GM08714 (cell line): ENCODE results near the gene CHIC2.

ENCODE experiments used
- H3K4me3 ChIP-seq: fragments of 200-500 bp; sonication (Bioruptor generic); 2 replicates; pipeline ENCODE4 v1.5.1; 2014; ENCODE audit warnings: mild to moderate bottlenecking, low read length, inconsistent platforms
- ZNF274 ChIP-seq: IDR thresholded peaks from 2 replicates; pipeline ENCODE4 v1.6.1; 2012; ENCODE audit warnings: mild to moderate bottlenecking, low read depth, low read length

CHIC2 gene

GRCh38 chr4:54017308-54017707 is 47.1 kb downstream of the CHIC2 start:
- TF ChIP-seq ZNF274, result no peak
- no peak overlapping the region for H3K4me3 ChIP-seq

DNA sequence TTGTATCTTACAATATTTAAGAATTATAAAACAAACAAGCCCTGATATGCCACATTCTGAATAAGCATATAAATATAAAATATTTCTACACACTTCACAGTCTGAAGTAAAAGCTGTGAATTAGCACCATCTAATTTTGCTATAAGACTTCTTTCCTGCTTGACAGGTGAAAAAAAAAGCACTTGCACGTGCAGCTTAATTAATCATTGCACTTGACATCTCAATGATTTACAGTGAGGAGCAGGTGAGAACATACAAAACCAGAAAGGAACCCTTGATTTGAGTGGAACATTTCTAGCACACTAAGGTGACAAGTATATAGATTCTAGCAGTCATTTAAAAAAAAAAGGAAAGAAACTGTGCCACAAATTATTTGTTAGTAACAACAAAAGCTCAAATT is 47.9 kb downstream of the CHIC2 start:
- TF ChIP-seq ZNF274, result no peak
- no peak overlapping the region for H3K4me3 ChIP-seq

- H3K4me3 ChIP-seq, result no peak overlapping the region
- no peak for TF ChIP-seq ZNF274
Measured at GRCh38 chr4:54015423-54016030, 48.9 kb downstream of the CHIC2 start.

DNA sequence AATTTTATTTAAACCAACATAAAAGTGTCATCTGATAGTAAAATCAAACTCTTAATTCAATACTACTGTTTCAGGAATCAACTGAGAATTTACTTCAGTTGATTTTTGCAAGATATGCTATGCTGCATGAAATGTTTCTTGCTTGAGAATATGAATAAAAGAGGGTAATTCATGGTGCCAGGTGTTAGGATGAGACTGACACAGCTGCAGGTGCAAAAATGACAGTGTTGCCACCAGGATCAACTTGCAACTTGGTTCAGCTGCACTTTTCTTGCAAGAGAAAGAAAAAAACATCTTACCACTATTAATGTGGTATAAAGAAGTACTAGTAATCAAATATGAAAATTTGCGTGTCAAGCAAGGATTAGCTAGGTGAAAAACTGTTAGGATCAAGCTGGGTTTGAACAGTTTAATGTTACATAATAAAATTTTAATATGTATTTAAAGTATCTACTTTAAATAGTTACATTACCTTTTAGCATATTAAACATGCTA is 49.7 kb downstream of the CHIC2 start:
- TF ChIP-seq ZNF274, result no peak
- no peak overlapping the region for H3K4me3 ChIP-seq

- H3K4me3 ChIP-seq, result no peak overlapping the region
- no peak for TF ChIP-seq ZNF274
Measured at GRCh38 chr4:54011201-54011600, 53.2 kb downstream of the CHIC2 start.

DNA sequence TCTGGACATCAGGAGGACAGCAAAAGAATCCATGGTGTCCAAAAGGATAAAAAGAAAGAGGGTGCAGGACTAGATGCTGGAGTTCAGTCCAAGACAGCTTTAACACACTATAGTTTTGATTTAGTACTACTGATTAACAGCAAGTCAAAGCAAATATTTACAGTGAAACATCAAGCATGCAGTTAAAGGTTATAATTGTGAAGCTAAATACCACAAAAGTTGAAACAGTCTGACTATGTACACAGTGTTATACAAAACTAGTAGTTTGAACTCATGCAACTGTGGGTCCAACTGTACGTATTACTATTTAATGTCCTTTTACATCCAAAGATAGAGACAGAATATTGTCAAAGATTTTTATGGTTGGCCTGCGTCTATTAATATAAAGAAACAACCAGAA is 57.6 kb downstream of the CHIC2 start:
- H3K4me3 ChIP-seq, result no peak overlapping the region
- no peak for TF ChIP-seq ZNF274

- TF ChIP-seq ZNF274, result no peak
- no peak overlapping the region for H3K4me3 ChIP-seq
Measured at GRCh38 chr4:54005475-54005874, 58.9 kb downstream of the CHIC2 start.

DNA sequence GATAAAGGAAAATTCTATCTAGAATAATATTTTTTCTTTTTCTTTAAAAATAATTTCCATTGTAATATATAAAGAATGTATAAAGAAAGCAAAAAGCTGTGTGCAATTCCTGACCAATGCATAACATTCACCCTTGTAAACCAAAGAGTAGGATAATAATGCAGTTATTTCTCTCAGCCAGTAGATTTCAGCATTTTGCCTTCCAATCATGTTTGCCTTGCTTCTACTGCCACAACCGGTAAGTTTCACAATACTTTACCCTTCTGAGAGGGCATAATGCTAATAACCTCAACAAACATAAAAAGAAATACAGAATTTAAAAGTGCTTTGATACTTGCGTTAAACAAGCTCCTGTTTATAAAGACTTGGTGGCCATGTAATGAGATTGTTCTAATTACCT is 59.9 kb downstream of the CHIC2 start:
- H3K4me3 ChIP-seq, result no peak overlapping the region

DNA sequence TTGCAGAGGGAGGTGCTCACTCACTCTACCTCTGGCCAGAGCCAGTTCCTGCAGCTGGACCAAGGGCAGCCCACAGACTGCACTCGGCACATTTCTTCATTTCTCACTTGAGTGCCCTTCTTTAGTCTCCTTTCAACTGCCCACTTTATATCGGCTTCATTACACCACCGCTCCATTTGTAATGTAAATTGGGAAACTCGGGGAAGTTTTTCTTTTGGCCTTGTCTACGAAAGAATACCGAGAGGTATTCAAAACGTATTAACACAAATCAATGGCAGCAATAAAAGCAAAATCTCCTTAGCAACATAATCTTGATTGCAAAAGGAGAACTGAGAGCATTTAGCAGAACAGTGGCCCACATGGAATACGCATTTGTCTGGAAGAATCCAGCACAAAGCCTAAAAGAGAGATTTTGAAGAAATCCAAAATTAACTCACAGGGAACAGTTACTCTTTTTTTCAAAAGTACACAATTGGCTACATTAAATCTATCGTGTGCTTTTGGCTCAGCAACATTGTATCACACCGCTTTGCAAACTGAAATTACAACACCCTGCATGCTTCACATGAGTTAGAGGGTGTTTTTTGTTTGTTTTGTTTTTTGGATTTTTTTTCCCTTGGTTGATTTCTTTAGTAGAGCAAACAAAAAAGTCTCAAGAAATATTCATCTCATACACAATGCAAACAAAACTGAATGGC is 62.6 kb downstream of the CHIC2 start:
- no peak for TF ChIP-seq ZNF274
- no peak overlapping the region for H3K4me3 ChIP-seq

More for the DNA sequence above, 59.9 kb downstream of the CHIC2 start:
- no peak for TF ChIP-seq ZNF274

DNA sequence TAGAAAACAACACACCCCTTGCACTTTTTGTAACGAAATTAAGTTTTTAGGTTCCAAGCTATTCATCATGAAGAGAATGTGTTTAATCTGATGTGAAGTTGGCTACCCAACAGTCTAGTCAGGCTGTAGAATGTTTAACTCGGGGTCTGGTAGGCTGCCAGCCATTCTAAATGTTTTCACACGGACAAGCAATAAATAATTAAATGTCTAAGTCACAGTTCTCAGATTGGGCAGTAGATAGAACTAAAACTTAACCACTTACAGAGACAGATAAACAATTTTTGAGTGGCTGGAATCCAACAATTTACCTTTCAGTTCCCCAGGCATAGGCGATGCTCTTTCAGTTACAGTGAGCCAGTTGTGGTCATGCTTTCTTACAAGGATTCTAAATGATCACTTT is 66.5 kb downstream of the CHIC2 start:
- TF ChIP-seq ZNF274, result no peak
- H3K4me3 ChIP-seq, result no peak overlapping the region

DNA sequence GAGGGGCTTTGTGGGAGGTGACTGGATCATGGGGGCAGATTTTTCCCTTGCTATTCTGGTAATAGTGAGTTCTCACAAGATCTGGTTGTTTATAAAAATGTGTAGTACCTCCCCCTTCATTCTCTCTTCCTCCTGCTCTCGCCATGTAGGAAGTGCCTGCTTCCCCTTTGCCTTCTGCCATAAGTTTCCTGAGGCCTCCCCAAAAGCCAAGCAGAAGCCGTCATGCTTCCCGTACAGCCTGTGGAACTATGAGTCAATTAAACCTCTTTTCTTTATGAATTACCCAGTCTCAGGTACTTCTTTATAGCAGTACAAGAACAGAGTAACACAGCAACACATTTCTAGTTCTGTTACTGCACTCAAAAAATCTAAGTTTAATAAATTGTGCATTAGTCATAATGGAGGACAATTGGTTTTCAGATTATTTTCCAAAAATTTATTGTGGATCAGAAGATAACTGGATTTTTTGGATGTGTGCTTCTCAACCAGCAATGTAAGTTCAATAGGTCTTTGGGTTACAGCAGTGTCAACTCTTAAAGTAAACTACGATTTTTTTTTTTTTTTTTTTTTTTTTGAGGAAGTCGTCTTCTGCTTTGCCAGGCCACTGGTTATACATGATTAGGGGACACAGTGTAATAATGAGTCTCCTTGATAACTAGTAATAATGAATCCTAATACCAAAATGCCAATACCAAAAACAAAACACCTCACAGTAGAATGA is 69.9 kb downstream of the CHIC2 start:
- no peak for TF ChIP-seq ZNF274
- no peak overlapping the region for H3K4me3 ChIP-seq

GRCh38 chr4:53992785-53993184 is 71.6 kb downstream of the CHIC2 start:
- TF ChIP-seq ZNF274, result no peak
- no peak overlapping the region for H3K4me3 ChIP-seq

DNA sequence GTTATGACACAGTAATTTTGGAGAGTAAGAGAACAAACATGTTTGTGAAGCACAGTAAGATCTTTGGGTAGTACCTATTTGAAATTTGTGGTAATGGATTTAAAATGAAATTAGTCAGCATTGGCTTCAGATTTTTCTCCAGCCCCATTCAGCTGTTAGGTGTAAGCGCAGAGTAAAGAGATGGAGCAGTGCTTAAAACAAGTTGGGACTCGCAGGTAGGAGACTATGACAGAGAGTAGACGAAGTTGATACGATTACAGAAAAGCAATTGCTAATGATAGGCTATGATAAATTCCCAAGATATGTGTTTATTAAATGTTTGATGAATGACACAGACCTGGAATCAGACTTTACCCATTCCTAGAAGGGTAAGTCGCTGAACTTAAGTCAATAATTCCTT is 72.6 kb downstream of the CHIC2 start:
- H3K4me3 ChIP-seq, result no peak overlapping the region
- TF ChIP-seq ZNF274, result no peak

GRCh38 chr4:53990641-53991040 is 73.8 kb downstream of the CHIC2 start:
- no peak overlapping the region for H3K4me3 ChIP-seq
- no peak for TF ChIP-seq ZNF274

DNA sequence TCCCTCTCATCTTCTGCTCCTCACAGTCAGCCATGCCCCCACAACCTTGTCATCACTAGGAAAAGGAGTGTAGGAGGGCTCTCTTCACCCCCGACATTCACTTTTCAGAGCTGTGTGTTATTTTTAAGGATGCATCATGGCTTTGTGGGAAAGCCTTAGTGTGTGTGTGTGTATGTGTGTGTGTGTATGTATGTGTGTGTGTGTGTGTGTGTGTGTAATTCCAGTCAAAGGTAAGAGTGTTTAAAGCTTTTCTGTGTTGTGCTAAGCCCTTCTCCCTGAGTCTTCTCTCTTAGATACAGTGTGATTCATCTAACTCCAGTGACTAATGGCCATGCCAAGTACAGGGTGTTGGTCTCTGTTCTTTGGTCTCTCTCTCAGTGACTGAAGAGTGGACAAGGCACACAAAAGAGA is 76.6 kb downstream of the CHIC2 start:
- TF ChIP-seq ZNF274, result no peak

More for the DNA sequence above, 76.6 kb downstream of the CHIC2 start:
- no peak overlapping the region for H3K4me3 ChIP-seq
